LNCAP (cell line): ENCODE results near the gene EXOSC9.

Experiments used
- TF ChIP-seq, protein P1 (sequence below): fragments of 450-650 bp; IDR thresholded peaks from 2 replicates; pipeline ENCODE4 v1.5.1; 2017; ENCODE audit warnings: mild to moderate bottlenecking

The EXOSC9 gene

GRCh38 chr4:121790976-121791375 lies 10.1 kb upstream of the EXOSC9 start:
- TF ChIP-seq, protein P1, sequence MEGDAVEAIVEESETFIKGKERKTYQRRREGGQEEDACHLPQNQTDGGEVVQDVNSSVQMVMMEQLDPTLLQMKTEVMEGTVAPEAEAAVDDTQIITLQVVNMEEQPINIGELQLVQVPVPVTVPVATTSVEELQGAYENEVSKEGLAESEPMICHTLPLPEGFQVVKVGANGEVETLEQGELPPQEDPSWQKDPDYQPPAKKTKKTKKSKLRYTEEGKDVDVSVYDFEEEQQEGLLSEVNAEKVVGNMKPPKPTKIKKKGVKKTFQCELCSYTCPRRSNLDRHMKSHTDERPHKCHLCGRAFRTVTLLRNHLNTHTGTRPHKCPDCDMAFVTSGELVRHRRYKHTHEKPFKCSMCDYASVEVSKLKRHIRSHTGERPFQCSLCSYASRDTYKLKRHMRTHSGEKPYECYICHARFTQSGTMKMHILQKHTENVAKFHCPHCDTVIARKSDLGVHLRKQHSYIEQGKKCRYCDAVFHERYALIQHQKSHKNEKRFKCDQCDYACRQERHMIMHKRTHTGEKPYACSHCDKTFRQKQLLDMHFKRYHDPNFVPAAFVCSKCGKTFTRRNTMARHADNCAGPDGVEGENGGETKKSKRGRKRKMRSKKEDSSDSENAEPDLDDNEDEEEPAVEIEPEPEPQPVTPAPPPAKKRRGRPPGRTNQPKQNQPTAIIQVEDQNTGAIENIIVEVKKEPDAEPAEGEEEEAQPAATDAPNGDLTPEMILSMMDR, result no peak

DNA sequence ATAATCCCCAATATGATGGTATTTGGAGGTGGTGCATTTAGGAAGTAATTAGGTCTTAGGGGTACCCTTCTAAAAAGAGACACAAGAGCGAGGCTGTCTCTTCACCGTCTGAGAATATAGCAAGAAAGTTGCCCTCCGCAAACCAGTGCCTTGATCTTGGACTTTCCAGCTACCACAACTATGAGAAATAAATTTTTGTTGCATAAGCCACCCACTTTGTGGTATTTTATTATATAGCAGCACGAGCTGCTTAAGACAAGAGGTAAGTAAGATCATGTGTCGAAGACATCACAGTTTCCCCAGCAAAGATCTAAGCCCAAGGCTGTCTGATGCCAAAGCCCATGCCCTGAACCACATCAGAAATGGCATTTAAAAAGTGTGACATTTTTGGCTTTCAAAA lies 9.6 kb upstream of the EXOSC9 start:
- TF ChIP-seq, protein P1, result no peak

- TF ChIP-seq, protein P1, result no peak
These were observed 8.2 kb upstream of the EXOSC9 start for GRCh38 chr4:121792966-121793365.

DNA sequence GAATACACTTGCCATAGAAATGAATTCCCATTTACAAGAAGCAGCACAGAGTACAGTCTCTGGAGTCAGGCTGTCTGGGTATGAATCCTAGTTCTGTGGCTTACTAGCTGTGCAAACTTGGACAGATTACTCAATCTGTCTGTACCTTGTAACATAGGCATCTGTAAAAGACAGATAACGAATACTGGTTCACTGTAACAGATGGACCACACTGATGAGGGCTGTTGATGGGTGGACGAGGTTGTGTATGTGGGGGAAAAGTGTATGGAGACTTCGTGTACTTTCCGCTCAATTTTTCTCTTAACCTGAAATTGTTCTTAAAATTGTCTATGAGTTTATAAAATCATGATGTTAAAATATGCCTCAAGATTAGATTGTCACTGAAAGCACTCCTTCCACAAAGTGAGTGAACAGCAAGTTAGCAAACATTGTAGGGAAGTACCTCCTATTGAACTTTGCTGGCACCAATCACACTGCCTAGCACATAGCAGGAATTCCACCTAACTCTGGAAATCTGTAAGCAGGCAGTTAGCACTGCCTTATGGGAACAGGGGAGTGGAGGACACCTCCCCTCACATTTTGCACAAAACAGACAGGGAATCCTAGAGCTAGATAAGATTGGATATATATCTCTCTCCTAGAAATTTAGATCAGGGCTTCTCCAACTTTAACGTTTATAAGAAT lies 6.5 kb upstream of the EXOSC9 start:
- TF ChIP-seq, protein P1, result no peak

DNA sequence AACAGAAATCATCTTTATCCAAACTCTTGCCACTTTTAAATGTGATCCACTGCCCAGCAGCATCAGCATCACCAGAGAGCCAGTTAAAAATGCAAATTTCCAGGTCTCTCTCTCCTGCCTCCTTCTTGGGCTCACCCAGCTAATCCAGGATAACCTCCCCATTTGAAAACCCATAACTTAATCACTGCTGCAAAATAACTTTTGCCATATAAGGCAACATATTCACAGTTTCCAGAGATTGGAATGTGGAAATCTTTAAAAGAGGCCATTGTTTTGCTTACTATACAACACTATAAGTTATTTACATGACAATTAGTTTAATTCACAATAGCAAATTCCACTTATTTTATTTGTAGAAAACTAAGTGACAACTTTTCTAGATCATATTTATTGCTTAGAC lies 4.8 kb upstream of the EXOSC9 start:
- TF ChIP-seq, protein P1, result no peak

- TF ChIP-seq, protein P1, result no peak
These were observed 1.8 kb upstream of the EXOSC9 start for GRCh38 chr4:121799208-121799823.

- TF ChIP-seq, protein P1, result no peak
These were observed 1.1 kb upstream of the EXOSC9 start for GRCh38 chr4:121799867-121800501.
